OCI-LY1 (cell line): ENCODE results near the gene FRMD5.

Experiments
- H2AFZ ChIP-seq: fragments of 200-600 bp; sonication (generic), shearing (Covaris generic); 2 replicates; pipeline ENCODE4 v1.6.0; 2014; ENCODE audit warnings: antibody characterized with exemption, mild to moderate bottlenecking, low read length
- H3F3A ChIP-seq: fragments of 200-600 bp; sonication (generic), shearing (Covaris generic); 2 replicates; pipeline ENCODE4 v1.6.0; 2014; ENCODE audit warnings: mild to moderate bottlenecking, antibody characterized with exemption, low read length, moderate library complexity; ENCODE audit not compliant: insufficient read depth
- H3K27ac ChIP-seq: fragments of 200-600 bp; sonication (generic); 2 replicates; pipeline ENCODE4 v1.5.1; 2014; ENCODE audit warnings: low read length, mixed run types, mild to moderate bottlenecking, low read depth; ENCODE audit not compliant: poor library complexity, severe bottlenecking
- H3K27me3 ChIP-seq: fragments of 200-600 bp; sonication (generic); 2 replicates; pipeline ENCODE4 v1.6.0; 2014; ENCODE audit warnings: antibody characterized with exemption, mild to moderate bottlenecking, low read length, moderate library complexity; ENCODE audit not compliant: insufficient read depth
- H3K36me3 ChIP-seq: fragments of 200-600 bp; sonication (generic); 2 replicates; pipeline ENCODE4 v1.6.1; 2014; ENCODE audit warnings: mild to moderate bottlenecking, antibody characterized with exemption, low read length, moderate library complexity, mixed read lengths; ENCODE audit not compliant: insufficient read depth
- H3K4me1 ChIP-seq: fragments of 200-600 bp; sonication (generic); 2 replicates; pipeline ENCODE4 v1.5.1; 2014; ENCODE audit warnings: mild to moderate bottlenecking, low read length, moderate library complexity; ENCODE audit not compliant: insufficient read depth, severe bottlenecking
- H3K4me2 ChIP-seq: fragments of 200-600 bp; sonication (generic), shearing (Covaris generic); 2 replicates; pipeline ENCODE4 v1.6.1; 2014; ENCODE audit warnings: low read length
- H3K4me3 ChIP-seq: fragments of 200-600 bp; sonication (generic); 2 replicates; pipeline ENCODE4 v1.5.1; 2014; ENCODE audit warnings: low read length, low read depth, mild to moderate bottlenecking, mixed read lengths; ENCODE audit not compliant: poor library complexity, severe bottlenecking
- H3K79me2 ChIP-seq: fragments of 200-600 bp; shearing (Covaris generic); 2 replicates; pipeline ENCODE4 v1.6.1; 2016; ENCODE audit warnings: mixed run types, low read length, mixed read lengths; ENCODE audit not compliant: insufficient read depth
- H3K9ac ChIP-seq: fragments of 200-600 bp; sonication (generic), shearing (Covaris generic); 2 replicates; pipeline ENCODE4 v1.6.1; 2014; ENCODE audit warnings: mild to moderate bottlenecking, low read length, mixed read lengths
- H3K9me2 ChIP-seq: fragments of 200-600 bp; sonication (generic), shearing (Covaris generic); 2 replicates; pipeline ENCODE4 v1.6.1; 2014; ENCODE audit warnings: low read depth, mild to moderate bottlenecking, low read length, mixed read lengths
- H3K9me3 ChIP-seq: fragments of 200-600 bp; shearing (Covaris generic); 2 replicates; pipeline ENCODE4 v1.6.1; 2014; ENCODE audit warnings: low read length, mixed read lengths
- H4K20me1 ChIP-seq: fragments of 200-600 bp; sonication (generic), shearing (Covaris generic); 2 replicates; pipeline ENCODE4 v1.6.0; 2016; ENCODE audit warnings: mild to moderate bottlenecking, low read length; ENCODE audit not compliant: insufficient read depth
- EZH2 ChIP-seq: fragments of 200-600 bp; sonication (generic), shearing (Covaris generic); IDR thresholded peaks from 2 replicates; pipeline ENCODE4 v1.8.0; 2017; ENCODE audit warnings: borderline replicate concordance, mixed run types, mild to moderate bottlenecking, antibody characterized with exemption, low read length, moderate library complexity, mixed read lengths
- TF ChIP-seq, protein P1 (sequence below): fragments of 200-600 bp; sonication (generic), shearing (Covaris generic); IDR thresholded peaks from 2 replicates; pipeline ENCODE4 v1.5.1; 2017; ENCODE audit warnings: mild to moderate bottlenecking, antibody characterized with exemption, low read length, moderate library complexity, mixed read lengths

The FRMD5 gene

DNA sequence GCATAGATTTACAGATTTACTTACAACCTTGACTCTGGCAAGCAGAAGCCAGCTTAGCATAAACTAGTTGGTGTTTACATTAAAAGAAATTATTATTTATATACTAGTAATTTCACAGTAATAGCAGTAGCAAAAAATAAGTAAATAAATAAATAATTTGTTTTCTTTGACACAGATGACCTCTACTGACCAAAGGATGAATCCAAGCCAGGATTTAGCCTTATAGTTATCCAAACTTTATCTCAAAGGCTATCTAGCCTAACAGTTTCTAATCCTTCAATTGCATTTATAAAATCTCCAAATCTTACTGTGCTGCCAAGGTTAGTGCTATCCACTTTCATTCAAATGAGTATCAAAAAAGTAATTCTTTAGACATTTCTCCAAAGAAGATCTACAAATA is 64.3 kb downstream of the FRMD5 start:
- Histone ChIP-seq H3K4me3 (no peak overlapping the region), H3K9me2 (no peaks in the 10 kb centered on the region), H3F3A (no peaks in the 10 kb centered on the region), H3K79me2 (no peaks in the 10 kb centered on the region), H3K9ac (no peak overlapping the region), H3K4me2 (no peak overlapping the region), H3K36me3 (no peaks in the 10 kb centered on the region), H3K27ac (no peak overlapping the region), H3K9me3 (no peaks in the 10 kb centered on the region), H3K27me3 (no peaks in the 10 kb centered on the region), H3K4me1 (no peaks in the 10 kb centered on the region), H2AFZ (no peak overlapping the region), H4K20me1 (no peaks in the 10 kb centered on the region)
- TF ChIP-seq EZH2, result no peak
- TF ChIP-seq, protein P1, sequence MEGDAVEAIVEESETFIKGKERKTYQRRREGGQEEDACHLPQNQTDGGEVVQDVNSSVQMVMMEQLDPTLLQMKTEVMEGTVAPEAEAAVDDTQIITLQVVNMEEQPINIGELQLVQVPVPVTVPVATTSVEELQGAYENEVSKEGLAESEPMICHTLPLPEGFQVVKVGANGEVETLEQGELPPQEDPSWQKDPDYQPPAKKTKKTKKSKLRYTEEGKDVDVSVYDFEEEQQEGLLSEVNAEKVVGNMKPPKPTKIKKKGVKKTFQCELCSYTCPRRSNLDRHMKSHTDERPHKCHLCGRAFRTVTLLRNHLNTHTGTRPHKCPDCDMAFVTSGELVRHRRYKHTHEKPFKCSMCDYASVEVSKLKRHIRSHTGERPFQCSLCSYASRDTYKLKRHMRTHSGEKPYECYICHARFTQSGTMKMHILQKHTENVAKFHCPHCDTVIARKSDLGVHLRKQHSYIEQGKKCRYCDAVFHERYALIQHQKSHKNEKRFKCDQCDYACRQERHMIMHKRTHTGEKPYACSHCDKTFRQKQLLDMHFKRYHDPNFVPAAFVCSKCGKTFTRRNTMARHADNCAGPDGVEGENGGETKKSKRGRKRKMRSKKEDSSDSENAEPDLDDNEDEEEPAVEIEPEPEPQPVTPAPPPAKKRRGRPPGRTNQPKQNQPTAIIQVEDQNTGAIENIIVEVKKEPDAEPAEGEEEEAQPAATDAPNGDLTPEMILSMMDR, result 0 out of 2 replicates have a peak, but pooled peaks have one; percentile 6

DNA sequence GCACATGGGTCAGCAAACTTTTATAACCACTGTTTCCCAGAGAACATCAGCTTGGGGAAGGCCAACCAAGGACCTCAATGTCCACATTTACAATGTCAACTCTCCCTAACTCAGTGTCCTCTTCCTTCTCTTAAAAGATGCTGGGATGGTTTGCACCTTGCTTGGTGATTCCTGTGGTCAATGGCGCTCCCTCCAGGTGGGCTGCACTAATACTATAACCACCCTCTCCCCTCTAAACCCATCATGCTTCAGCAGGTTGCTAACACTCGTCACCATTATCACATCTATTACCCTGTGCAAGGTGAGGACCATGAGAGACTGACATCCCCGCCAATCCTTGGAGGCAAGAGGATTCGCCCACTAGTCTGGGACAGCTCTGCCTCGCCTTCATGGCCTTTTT is 65.2 kb downstream of the FRMD5 start:
- Histone ChIP-seq H3K9me2 (no peaks in the 10 kb centered on the region), H3K79me2 (no peaks in the 10 kb centered on the region)

DNA sequence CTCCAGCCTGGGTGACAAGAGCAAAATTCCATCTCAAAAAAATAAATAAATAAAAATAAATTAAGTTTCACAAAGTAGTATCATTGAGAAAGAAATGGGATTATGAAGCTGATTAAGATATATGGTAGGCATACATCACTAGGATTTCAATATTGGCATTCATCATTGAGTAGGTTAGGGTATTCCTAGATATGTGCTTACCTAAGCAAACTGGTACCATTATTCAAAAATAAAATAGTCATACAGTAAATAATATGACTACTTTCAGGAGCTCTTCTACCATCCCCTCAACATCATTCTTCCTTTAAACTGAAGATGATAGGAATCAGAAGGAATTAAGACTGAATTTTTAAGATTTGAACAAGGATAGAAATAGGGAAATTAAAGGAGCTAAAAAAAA is 66.6 kb downstream of the FRMD5 start:
- no peaks in the 10 kb centered on the region for H3K27me3 ChIP-seq
- no peaks in the 10 kb centered on the region for H3K9me3 ChIP-seq
- H3K4me3 ChIP-seq, result no peak overlapping the region
- TF ChIP-seq, protein P1, result no peak
- no peak for TF ChIP-seq EZH2
- no peaks in the 10 kb centered on the region for H3F3A ChIP-seq
- H3K27ac ChIP-seq, result no peak overlapping the region
- H3K9ac ChIP-seq, result no peak overlapping the region
- no peaks in the 10 kb centered on the region for H3K9me2 ChIP-seq
- no peak overlapping the region for H3K4me2 ChIP-seq
- no peaks in the 10 kb centered on the region for H3K79me2 ChIP-seq
- no peaks in the 10 kb centered on the region for H3K4me1 ChIP-seq
- H4K20me1 ChIP-seq, result no peaks in the 10 kb centered on the region
- H3K36me3 ChIP-seq, result no peaks in the 10 kb centered on the region
- no peak overlapping the region for H2AFZ ChIP-seq

More for the DNA sequence above, 65.2 kb downstream of the FRMD5 start:
- TF ChIP-seq EZH2, result no peak
- TF ChIP-seq, protein P1, result peak; percentile 17; the same call in 1 of the 2 replicates
- no peak overlapping the region for H3K27ac ChIP-seq
- no peak overlapping the region for H3K4me2 ChIP-seq
- H3K36me3 ChIP-seq, result no peaks in the 10 kb centered on the region
- no peaks in the 10 kb centered on the region for H3K27me3 ChIP-seq
- H4K20me1 ChIP-seq, result no peaks in the 10 kb centered on the region
- no peak overlapping the region for H3K9ac ChIP-seq
- no peaks in the 10 kb centered on the region for H3F3A ChIP-seq
- H3K4me1 ChIP-seq, result no peaks in the 10 kb centered on the region
- no peaks in the 10 kb centered on the region for H3K9me3 ChIP-seq
- no peak overlapping the region for H3K4me3 ChIP-seq
- H2AFZ ChIP-seq, result no peak overlapping the region
